ENCODE results near the gene PNPLA7.

Gene PNPLA7

GRCh38 chr9:137500666-137501397 lies 49.4 kb downstream of the PNPLA7 start:
- intact Hi-C loops (cut with DNase I): no loop called here
- peak in 3 of 10 donors; percentile 32 to 81 (median 62) for DNase-seq

- DNase-seq: peak in 3 of 10 donors; percentile 32 to 80 (median 69)
- intact Hi-C loops (cut with DNase I): no loop called here
Measured at GRCh38 chr9:137499858-137500661, 50.1 kb downstream of the PNPLA7 start.

GRCh38 chr9:137499416-137499815 lies 50.8 kb downstream of the PNPLA7 start:
- peak in 3 of 10 donors; percentile 36 to 75 (median 51) for DNase-seq
- intact Hi-C loops (cut with DNase I): no loop called here

GRCh38 chr9:137498720-137499150 lies 51.5 kb downstream of the PNPLA7 start:
- intact Hi-C loops (cut with DNase I): no loop called here
- DNase-seq: peak in 2 of 10 donors; percentile 43 to 63

GRCh38 chr9:137497921-137498719 lies 52.1 kb downstream of the PNPLA7 start:
- peak in 3 of 10 donors; percentile 68 to 88 (median 85) for DNase-seq

GRCh38 chr9:137496601-137497375 lies 53.4 kb downstream of the PNPLA7 start:
- peak in 3 of 10 donors; percentile 62 to 80 (median 69) for DNase-seq
- intact Hi-C loops (cut with DNase I): no loop called here

More at GRCh38 chr9:137497921-137498719, 52.1 kb downstream of the PNPLA7 start:
- intact Hi-C loops (cut with DNase I): no loop called here

GRCh38 chr9:137494550-137495351 lies 55.5 kb downstream of the PNPLA7 start:
- peak in 3 of 10 donors; percentile 32 to 83 (median 81) for DNase-seq
- intact Hi-C loops (cut with DNase I): no loop called here

- intact Hi-C loops (cut with DNase I): no loop called here
- peak in 2 of 10 donors; percentile 55 to 68 for DNase-seq
Measured at GRCh38 chr9:137494104-137494544, 56.1 kb downstream of the PNPLA7 start.

GRCh38 chr9:137493364-137494103 lies 56.7 kb downstream of the PNPLA7 start:
- peak in 2 of 10 donors; percentile 50 to 72 for DNase-seq
- intact Hi-C loops (cut with DNase I): no loop called here

- DNase-seq: peak in 3 of 10 donors; percentile 16 to 35 (median 31)
- intact Hi-C loops (cut with DNase I): no loop called here
Measured at GRCh38 chr9:137492464-137493363, 57.5 kb downstream of the PNPLA7 start.

- intact Hi-C loops (cut with DNase I): no loop called here
- peak in 2 of 10 donors; percentile 16 to 66 for DNase-seq
Measured at GRCh38 chr9:137491735-137492432, 58.3 kb downstream of the PNPLA7 start.

GRCh38 chr9:137490532-137491186 lies 59.5 kb downstream of the PNPLA7 start:
- intact Hi-C loops (cut with DNase I): no loop called here
- peak in 1 of 10 donors; percentile 4 for DNase-seq

- DNase-seq: peak in 2 of 10 donors; percentile 8 to 23
- intact Hi-C loops (cut with DNase I): no loop called here
Measured at GRCh38 chr9:137488906-137489305, 61.3 kb downstream of the PNPLA7 start.

- intact Hi-C loops (cut with DNase I): no loop called here
- DNase-seq: peak in 3 of 10 donors; percentile 35 to 72 (median 56)
Measured at GRCh38 chr9:137488327-137488653, 61.9 kb downstream of the PNPLA7 start.

- intact Hi-C loops (cut with DNase I): no loop called here
- peak in 3 of 10 donors; percentile 67 to 75 (median 73) for DNase-seq
Measured at GRCh38 chr9:137487454-137488326, 62.5 kb downstream of the PNPLA7 start.

Measured in posterior cingulate gyrus (tissue), 11 donors.